Measurements from ENCODE around the gene VANGL2.
"Not testable (repeated sequence)": the region's sequence is repeated elsewhere in the genome, so short reads cannot be mapped to it uniquely, and the experiment has no call there.

VANGL2 gene

DNA sequence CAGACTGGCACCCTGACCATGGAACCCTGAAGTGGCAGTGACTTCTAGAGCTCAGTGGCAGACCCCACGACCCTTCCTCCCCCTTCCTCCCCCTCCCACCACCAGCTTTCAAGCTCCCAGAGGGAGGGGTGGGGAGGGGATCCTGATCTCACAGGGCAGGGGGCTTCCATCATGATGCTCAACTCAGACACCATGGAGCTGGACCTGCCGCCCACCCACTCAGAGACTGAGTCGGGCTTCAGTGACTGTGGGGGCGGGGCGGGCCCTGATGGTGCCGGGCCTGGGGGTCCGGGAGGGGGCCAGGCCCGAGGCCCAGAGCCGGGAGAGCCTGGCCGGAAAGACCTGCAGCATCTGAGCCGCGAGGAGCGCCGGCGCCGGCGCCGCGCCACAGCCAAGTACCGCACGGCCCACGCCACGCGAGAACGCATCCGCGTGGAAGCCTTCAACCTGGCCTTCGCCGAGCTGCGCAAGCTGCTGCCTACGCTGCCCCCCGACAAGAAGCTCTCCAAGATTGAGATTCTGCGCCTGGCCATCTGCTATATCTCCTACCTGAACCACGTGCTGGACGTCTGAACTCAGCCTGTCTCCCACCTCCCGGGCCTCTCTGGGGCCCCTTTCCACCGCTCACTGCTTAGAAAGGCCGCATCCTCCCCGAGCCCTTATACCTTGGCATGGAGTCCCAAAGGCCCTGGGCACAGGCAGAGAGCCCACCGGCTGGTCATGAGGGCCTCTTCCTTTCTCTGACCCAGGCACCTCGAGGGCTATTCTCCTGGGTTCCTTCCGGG lies 29.6 kb upstream of the VANGL2 start:
- DNase-seq (ENCODE audit: low spot score): no peak

- no peak for DNase-seq (ENCODE audit: low spot score)
These were observed 29.1 kb upstream of the VANGL2 start for GRCh38 chr1:160371346-160371631.

- DNase-seq (ENCODE audit: low spot score): no peak
These were observed 28.6 kb upstream of the VANGL2 start for GRCh38 chr1:160371756-160372155.

DNA sequence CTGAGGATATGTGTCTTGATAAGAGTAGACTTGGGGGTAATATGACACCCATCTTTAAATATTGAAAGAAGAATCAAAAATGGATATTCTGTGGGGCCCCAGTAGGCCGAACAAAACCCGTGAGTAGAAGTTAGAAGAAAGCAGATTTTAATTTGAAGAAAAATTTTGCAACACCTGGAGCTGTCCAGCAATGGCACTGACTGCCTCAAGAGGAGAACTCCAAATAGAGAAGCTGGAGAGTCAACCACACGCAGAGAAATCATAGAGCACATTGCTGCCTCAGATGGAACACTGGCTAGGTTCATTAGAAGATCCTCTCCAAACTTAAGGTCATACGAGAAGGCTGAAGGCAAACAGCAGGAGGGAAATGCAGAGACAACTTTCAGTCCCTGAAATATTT lies 26.7 kb upstream of the VANGL2 start:
- no peak for DNase-seq (ENCODE audit: low spot score)

DNA sequence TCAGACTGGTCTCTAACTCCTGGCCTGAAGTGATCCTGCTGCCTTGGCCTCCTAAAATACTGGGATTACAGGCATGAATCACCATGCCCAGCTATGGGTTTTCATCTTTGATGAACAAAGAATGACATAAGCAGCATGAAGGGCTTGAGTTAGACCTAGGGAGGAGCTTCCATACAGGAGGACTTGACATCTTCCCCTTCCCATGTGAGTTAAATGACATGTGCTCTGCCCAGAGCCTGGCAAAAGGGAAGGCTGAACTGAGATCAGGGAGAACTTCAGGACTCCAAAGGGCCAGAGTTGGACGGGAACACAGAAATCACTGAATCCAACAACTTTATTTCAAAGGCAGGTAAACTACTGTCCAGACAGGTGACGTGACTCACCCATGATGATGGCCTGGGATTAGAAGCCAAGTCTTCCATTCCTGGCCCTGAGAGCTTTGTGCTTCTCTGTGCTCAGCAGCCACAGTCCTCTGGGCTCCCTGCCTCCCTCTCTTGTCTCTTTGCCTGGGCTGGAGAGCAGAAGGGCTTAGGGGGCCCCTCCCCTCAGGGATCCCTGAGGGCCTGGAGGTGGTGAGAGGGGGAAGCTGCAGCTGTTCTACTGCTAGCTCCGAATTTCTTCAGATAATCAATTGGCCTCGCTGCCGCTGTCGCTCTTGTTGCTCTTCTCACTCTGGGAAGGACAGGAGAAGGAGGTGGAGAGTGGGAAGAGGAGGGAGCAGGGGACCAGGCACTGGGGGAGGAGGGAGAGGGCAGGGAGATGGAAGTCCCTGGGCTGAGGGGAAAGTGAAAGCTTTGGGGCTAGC lies 25.9 kb upstream of the VANGL2 start:
- no peak for DNase-seq (ENCODE audit: low spot score)

DNA sequence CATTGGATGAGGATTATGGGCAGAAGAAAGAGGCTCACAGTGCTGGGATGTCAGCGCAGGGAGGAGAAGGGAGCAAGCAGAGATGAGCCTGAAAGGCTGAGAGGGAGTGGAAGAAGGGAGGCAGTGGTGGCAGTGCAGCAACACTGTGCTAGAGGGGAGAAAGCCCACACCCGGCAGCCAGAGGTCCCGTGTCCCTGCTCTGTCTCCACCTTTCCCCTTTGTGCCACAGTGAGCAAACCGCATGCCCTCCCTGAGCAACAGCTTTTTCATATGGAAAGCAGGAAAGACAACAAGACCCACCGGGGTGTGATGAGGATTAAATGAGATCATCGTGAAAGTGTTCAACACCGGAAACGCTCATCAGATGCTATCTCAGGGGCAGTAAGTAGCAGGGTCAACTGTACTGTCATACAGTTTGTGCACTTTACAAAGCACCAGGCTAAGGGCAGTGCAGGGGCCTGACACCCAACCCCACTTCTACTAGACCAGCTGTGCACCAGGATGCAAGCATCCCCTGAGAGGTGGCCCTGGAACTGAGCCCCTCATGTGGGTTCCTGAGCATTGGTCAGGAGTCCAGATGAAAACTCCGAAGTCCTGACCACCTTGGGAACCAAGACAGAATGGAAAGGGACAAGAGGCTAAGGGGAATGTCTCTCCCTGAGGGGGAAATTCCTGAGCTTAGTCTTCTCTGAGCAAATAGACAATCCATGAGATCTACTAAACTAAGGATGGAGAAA lies 24.4 kb upstream of the VANGL2 start:
- DNase-seq (ENCODE audit: low spot score): peak; percentile 9

DNA sequence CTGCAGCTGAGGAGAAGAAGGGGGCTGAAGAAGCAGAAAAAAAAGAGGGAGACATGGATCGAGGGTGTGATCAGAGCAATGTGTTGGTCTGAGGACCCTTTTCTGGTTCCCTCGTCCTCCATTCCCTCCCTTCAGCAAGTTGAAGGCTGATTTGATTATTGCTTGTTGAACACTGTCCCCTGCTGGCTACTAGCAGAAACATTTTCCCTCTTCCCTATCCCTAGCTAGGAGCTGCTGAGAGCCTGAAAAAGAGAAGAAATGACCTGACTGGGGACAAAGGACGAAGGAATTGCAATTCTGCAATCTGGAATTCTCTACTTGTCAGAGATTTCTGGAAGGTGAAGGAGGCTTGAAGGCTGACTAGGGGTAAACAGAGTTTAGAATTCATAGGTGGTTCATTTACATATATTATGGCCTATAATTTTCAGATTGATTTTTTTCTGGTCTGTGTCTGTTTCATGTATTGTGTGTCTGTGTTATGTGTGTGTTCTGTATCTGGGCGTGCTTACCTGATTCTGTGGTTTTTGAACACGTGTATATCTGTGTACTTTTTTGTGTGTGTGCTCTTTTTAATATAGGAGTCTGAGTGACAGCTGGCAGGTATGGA lies 23.7 kb upstream of the VANGL2 start:
- peak; percentile 72 for DNase-seq (ENCODE audit: low spot score)

DNA sequence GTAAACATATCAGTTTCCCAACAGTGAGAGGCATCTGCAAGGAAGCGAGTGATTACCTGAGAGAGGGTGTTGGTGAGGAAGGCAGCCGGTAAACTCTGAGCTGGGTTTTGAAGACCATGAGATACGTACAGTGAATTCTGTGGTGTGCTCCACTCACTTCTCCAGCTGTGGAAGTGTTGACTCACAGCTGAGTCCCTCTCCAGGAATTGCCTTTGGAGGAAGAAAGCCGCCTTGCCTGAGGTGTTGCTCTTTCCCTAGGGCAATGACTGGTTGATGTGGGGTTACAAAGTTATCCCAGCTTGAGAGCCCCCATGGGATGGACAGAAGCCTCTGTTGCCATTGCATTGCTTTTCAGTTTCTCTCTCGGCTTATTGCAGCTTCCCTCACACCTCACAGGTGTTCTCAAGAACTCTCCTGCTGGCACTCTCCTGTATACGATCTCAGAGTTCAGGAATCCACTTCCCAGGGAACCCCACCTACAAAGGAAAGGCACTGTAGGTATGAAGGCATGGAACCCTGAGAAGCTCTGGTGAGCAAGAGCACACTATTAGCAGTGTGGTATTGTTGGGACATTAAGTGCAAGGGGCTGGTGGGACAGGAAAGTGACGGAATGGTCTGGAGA lies 22.7 kb upstream of the VANGL2 start:
- DNase-seq (ENCODE audit: low spot score): no peak

DNA sequence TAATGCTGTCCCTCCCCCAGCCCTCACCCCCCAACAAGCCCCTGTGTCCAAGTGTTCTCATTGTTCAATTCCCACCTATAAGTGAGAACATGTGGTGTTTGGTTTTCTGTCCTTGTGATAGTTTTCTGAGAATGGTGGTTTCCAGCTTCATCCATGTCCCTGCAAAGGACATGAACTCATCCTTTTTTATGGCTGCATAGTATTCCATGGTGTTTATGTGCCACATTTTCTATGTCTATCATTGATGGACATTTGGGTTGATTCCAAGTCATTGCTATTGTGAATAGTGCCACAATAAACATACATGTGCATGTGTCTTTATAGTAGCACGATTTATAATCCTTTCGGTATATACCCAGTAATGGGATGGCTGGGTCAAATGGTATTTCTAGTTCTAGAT lies 15.6 kb upstream of the VANGL2 start:
- DNase-seq (ENCODE audit: low spot score): not testable (repeated sequence)

GRCh38 chr1:160388406-160388805 lies 12.0 kb upstream of the VANGL2 start:
- DNase-seq (ENCODE audit: low spot score): not testable (repeated sequence)

DNA sequence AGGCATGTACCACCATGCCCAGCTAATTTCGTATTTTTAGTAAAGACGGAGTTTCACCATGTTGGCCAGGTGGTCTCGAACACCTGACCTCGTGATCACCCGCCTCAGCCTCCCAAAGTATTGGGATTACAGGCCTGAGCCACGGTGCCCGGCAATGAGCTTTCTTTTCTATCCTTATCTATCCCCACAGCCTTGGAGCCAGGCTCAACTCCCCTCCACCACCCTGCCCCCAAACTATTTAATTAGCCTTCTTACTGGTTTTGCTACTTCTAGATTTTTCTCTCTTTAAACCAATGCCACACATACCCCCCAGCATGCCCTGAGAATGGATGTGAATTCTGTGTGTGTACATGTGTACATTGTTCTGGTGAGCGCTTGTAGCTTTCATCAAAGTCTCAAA lies 5.7 kb upstream of the VANGL2 start:
- no peak for DNase-seq (ENCODE audit: low spot score)

- DNase-seq (ENCODE audit: low spot score): no peak
These were observed 2.7 kb upstream of the VANGL2 start for GRCh38 chr1:160397651-160398050.

- DNase-seq (ENCODE audit: low spot score): no peak
These were observed 1.5 kb upstream of the VANGL2 start for GRCh38 chr1:160398823-160399222.

DNA sequence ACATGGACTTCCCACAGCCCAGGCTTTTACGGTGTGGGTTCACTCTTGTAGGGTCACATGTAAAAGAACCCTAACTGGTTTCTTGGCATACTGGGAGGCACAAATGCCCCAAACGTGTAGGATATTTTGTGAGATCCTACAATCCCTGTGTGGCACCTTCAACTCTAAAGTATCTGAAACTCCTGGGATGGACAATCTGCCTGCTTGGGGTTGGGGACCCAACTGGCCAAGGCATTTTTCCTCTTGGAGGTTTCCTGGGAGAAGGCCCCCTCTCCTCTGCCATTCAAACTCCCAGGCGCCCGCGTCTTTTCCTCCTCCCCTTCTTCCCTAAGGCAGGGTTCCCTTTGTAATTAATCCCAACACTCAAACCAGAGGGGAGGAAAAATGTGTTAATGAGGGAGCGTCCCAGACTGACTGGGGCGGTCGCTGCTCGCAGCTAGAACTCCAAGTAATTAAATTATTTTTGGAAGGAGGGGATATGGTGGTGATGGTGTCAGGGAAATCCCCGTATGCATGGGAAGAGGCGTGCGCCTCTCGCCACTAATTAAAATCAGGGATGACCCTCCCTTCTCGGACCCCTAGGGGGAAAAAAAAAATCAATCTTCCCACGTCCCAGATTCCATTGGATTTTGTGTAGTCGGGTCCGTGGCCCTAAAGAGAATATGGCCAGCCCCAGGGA lies 681 bp upstream of the VANGL2 start:
- no peak for DNase-seq (ENCODE audit: low spot score)

DNA sequence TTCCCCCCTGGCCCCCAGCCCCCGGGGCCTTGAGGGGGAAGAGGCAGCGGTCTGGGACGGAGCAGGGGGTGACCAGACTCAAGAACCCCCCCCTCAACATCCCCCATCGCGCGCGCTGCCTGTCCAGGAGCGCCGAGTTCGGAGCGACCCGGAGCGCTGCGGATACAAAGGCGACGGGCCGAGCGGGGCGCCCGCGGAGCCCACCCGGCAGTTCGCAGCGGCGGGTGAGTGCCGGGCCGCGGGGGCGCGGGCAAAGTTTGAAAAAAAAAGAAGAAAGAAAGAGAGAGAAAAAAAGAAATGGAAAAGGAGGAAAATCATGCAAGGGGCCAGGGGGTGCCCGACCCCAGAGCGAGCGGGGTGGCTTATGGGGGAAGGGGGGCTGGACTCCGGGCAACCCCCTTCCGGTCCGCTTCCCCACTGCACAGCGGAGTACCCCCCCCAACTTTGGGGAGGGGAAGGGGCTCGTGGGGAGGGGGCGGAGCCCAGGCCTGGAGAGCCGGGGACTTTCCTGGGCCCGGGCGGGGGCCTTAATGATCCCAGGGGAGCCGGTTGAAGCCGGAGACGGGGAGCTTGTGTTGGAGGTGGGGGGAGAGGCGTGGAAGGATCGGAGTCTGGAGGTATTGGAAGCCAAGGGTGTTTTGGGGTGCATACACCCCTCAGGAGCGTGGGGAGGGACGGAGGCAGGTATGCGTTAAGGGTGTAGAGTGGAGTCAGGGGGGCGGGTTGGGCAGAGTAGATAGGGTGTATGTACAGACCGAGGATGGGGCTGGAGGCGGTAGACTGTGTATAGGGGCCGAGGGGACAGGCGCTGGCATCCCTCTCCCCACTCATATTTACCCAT lies 502 bp downstream of the VANGL2 start:
- DNase-seq (ENCODE audit: low spot score): no peak

GRCh38 chr1:160401487-160401805 lies 1.1 kb downstream of the VANGL2 start:
- no peak for DNase-seq (ENCODE audit: low spot score)

DNA sequence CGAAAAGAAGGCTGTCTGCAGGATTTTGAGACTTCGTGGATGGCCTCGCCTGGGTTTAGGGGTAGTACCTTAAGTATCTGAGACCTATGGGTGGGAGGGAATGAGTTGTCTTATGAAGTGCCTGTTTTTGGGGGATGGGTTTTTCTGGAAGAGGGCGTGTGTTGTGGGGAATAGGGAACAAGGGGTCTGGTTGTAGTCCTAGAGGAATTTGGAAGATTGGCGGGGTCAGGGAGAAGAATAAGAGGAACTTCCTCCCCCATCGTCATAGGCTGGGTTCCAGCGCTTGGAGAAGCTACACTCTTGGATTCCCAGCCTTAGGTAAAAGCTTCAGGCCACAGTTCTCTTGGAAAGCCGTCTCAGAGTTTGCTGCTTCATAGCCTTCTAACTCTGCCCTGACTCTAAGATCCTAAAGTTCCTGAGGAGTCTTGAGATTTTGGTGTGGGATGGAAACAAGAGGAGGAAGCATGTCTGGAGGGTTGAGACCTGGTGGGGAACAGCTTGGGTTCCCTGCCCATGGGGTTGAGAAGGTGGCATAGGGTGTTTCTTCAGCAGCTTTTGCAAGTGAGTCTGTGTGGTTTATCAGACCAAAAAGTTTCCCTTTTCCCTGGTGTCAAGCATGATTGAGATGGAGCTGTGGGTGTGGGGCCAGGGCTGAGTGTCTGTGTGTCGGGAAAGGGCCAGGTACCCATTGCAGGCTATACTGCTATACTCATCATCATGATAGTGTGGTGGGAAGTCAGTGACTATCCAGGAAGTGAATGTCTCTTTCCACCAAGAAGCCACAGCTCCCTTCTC lies 1.8 kb downstream of the VANGL2 start:
- DNase-seq (ENCODE audit: low spot score): no peak

GRCh38 chr1:160403244-160403643 lies 2.9 kb downstream of the VANGL2 start:
- no peak for DNase-seq (ENCODE audit: low spot score)

GRCh38 chr1:160404094-160404493 lies 3.7 kb downstream of the VANGL2 start:
- DNase-seq (ENCODE audit: low spot score): no peak

DNA sequence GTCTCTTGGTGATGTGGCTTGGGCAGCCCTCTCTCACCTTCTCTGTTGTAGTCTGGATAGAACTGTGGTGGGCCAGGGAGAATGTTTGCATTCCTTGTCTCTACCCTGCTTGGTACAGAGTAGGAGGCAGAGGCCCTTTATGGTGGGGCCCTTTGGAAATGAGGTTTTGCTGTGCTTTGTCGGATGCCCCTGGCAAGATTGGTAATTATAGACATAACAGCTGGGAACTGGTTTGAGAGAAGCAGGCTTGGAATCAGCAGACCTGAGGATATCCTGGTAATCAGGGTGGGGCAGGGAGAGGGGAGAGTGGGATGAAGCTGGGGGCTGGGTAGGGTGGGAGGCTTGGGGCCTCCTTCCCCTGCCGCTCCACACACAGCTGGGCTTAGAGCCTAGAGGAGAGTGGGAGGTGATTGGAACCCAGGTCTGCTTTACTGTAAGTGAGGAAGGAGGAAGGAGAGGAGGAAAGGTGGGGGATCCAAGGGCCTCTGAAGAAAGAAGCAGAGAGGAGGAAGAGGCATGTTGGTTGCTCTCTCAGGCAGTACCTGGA lies 5.0 kb downstream of the VANGL2 start:
- DNase-seq (ENCODE audit: low spot score): no peak

All from RKO (cell line).